ENCODE results near the gene TP53BP2. TPM values are rescaled to one million over a fixed set of nuclear protein-coding genes. Genes with fewer than 3 reads are reported as not detected.
A peak's percentile ranks its signal among the peaks of the same experiment; 100 is the strongest.

Gene TP53BP2
- total RNA-seq, 1 donor: 31.8 TPM

- no peak for DNase-seq (ENCODE audit: insufficient read length, low spot score, missing footprints)
- H4K20me1 ChIP-seq (ENCODE audit: insufficient read depth, low read length): no peaks in the 10 kb centered on the region
- no peak overlapping the region for H3K4me2 ChIP-seq (ENCODE audit: insufficient read depth, low read length)
- no peaks in the 10 kb centered on the region for H3K9me3 ChIP-seq (ENCODE audit: low read depth, low read length)
- H3K4me3 ChIP-seq (ENCODE audit: insufficient read depth, low read length): no peak overlapping the region
- no peak overlapping the region for H3K27ac ChIP-seq (ENCODE audit: low read depth, low read length)
- peaks cover 8% of the 10 kb centered on the region for H3K4me1 ChIP-seq (ENCODE audit: insufficient read depth, low read length)
- H3K27me3 ChIP-seq (ENCODE audit: insufficient read depth, low read length): no peaks in the 10 kb centered on the region
- H3K79me2 ChIP-seq (ENCODE audit: insufficient read depth, low read length): peaks cover 8% of the 10 kb centered on the region
- H3K36me3 ChIP-seq (ENCODE audit: insufficient read depth, low read length): no peaks in the 10 kb centered on the region
- no peak overlapping the region for H2AFZ ChIP-seq (ENCODE audit: low read length)
- no peak for TF ChIP-seq CTCF (IDR thresholded peaks at IDR 0.05; ENCODE audit: extremely low read depth, low read depth, low read length)
These were observed 3.9 kb upstream of the TP53BP2 start for GRCh38 chr1:223849352-223850254.

- no peak for DNase-seq (ENCODE audit: insufficient read length, low spot score, missing footprints)
- peaks cover 16% of the 10 kb centered on the region for H3K4me1 ChIP-seq (ENCODE audit: insufficient read depth, low read length)
- no peaks in the 10 kb centered on the region for H3K36me3 ChIP-seq (ENCODE audit: insufficient read depth, low read length)
- TF ChIP-seq CTCF (IDR thresholded peaks at IDR 0.05; ENCODE audit: extremely low read depth, low read depth, low read length): no peak
- peaks cover 18% of the 10 kb centered on the region for H3K79me2 ChIP-seq (ENCODE audit: insufficient read depth, low read length)
- no peak overlapping the region for H2AFZ ChIP-seq (ENCODE audit: low read length)
- no peaks in the 10 kb centered on the region for H3K9me3 ChIP-seq (ENCODE audit: low read depth, low read length)
- H3K4me3 ChIP-seq (ENCODE audit: insufficient read depth, low read length): no peak overlapping the region
- H4K20me1 ChIP-seq (ENCODE audit: insufficient read depth, low read length): no peaks in the 10 kb centered on the region
- H3K4me2 ChIP-seq (ENCODE audit: insufficient read depth, low read length): no peak overlapping the region
- no peaks in the 10 kb centered on the region for H3K27me3 ChIP-seq (ENCODE audit: insufficient read depth, low read length)
- H3K27ac ChIP-seq (ENCODE audit: low read depth, low read length): no peak overlapping the region
These were observed 2.8 kb upstream of the TP53BP2 start for GRCh38 chr1:223848536-223848935.

GRCh38 chr1:223847781-223848345 is 2.1 kb upstream of the TP53BP2 start:
- no peak for DNase-seq (ENCODE audit: insufficient read length, low spot score, missing footprints)
- H3K9me3 ChIP-seq (ENCODE audit: low read depth, low read length): no peaks in the 10 kb centered on the region

More at GRCh38 chr1:223847781-223848345, 2.1 kb upstream of the TP53BP2 start:
- H3K4me1 ChIP-seq (ENCODE audit: insufficient read depth, low read length): peaks cover 16% of the 10 kb centered on the region
- H4K20me1 ChIP-seq (ENCODE audit: insufficient read depth, low read length): no peaks in the 10 kb centered on the region
- H3K27ac ChIP-seq (ENCODE audit: low read depth, low read length): no peak overlapping the region
- H3K79me2 ChIP-seq (ENCODE audit: insufficient read depth, low read length): peaks cover 25% of the 10 kb centered on the region
- H2AFZ ChIP-seq (ENCODE audit: low read length): peak overlapping the region; percentile 32
- H3K36me3 ChIP-seq (ENCODE audit: insufficient read depth, low read length): no peaks in the 10 kb centered on the region
- H3K4me2 ChIP-seq (ENCODE audit: insufficient read depth, low read length): no peak overlapping the region
- no peak overlapping the region for H3K4me3 ChIP-seq (ENCODE audit: insufficient read depth, low read length)
- no peak for TF ChIP-seq CTCF (IDR thresholded peaks at IDR 0.05; ENCODE audit: extremely low read depth, low read depth, low read length)
- no peaks in the 10 kb centered on the region for H3K27me3 ChIP-seq (ENCODE audit: insufficient read depth, low read length)
